Naive B cell (primary cell): ENCODE measurements around the gene USP5. TPM values are rescaled to one million over a fixed set of nuclear protein-coding genes. Genes with fewer than 3 reads are reported as not detected.

ENCODE experiments used
- ATAC-seq, 2 donors: fragments of 150-1000 bp; cut with Tn5 transposase; 2 replicates each; pipeline ENCODE4 v1.10.0; 2021; ENCODE audit warnings: low read depth in 2 of 2, mild to moderate bottlenecking in 2 of 2, moderate library complexity in 2 of 2
- DNase-seq: peaks from one replicate; pipeline ENCODE4 v3.0.0; 2022
- H3K27ac Mint-ChIP-seq, 6 donors: one replicate each; pipeline ENCODE4 v1.8.0; 2020 to 2022; ENCODE audit warnings: mild to moderate bottlenecking in 6 of 6, mixed read lengths in 6 of 6, moderate library complexity in 5 of 6, inconsistent platforms in 2 of 6
- H3K27me3 Mint-ChIP-seq, 3 donors: one replicate each; pipeline ENCODE4 v1.8.0; 2021 to 2022; ENCODE audit warnings: mixed read lengths in 3 of 3, mild to moderate bottlenecking in 1 of 3
- H3K36me3 Mint-ChIP-seq, 2 donors: one replicate each; pipeline ENCODE4 v1.8.0; 2020 to 2022; ENCODE audit warnings: mixed read lengths in 2 of 2, inconsistent platforms in 1 of 2, mild to moderate bottlenecking in 1 of 2
- H3K4me1 Mint-ChIP-seq, 3 donors: one replicate each; pipeline ENCODE4 v1.8.0; 2020 to 2022; ENCODE audit warnings: mixed read lengths in 3 of 3, inconsistent platforms in 1 of 3, mild to moderate bottlenecking in 1 of 3, moderate library complexity in 1 of 3
- H3K4me3 Mint-ChIP-seq, 8 donors: one replicate each; pipeline ENCODE4 v1.8.0; 2020 to 2022; ENCODE audit warnings: mild to moderate bottlenecking in 8 of 8, mixed read lengths in 8 of 8, moderate library complexity in 8 of 8, inconsistent platforms in 2 of 8
- H3K9me3 Mint-ChIP-seq, 7 donors: one replicate each; pipeline ENCODE4 v1.8.0; 2020 to 2022; ENCODE audit warnings: mixed read lengths in 7 of 7, mild to moderate bottlenecking in 5 of 7, inconsistent platforms in 2 of 7, moderate library complexity in 1 of 7
- polyA plus RNA-seq, 6 donors: library from polyadenylated mRNA; unstranded; fragments of 300-500 nt; fragmentation: Illumina TruSeq; gene quantifications; one replicate each; pipeline ENCODE4 v1.2.3, GENCODE V29; 2021; ENCODE audit warnings: low read depth in 6 of 6

Gene USP5
- polyA plus RNA-seq = 10 to 100 TPM; 28.5 to 45.1 (median 35.4) TPM

GRCh38 chr12:6851921-6852650 is at the start of gene USP5:
TSS of gene USP5 (plus strand) at chr12:6852150. CDS start at chr12:6852180, 30 bp downstream.
- peak within 1 kb of the TSS; percentile 83 to 100 (median 97) for H3K4me3 Mint-ChIP-seq
- DNase-seq (peak; percentile 98), ATAC-seq (peak; percentile 75 to 77)
- H3K4me1 Mint-ChIP-seq = peaks cover 22 to 33% (median 32%) of the 10 kb centered on the region in 3 donors
- no peaks in the 10 kb centered on the region for H3K27me3 Mint-ChIP-seq
- H3K36me3 Mint-ChIP-seq = peaks cover 4 to 11% of the 10 kb centered on the region in 2 donors
- no peaks in the 10 kb centered on the region for H3K9me3 Mint-ChIP-seq
- peak within 1 kb of the TSS; percentile 81 to 100 (median 100) for H3K27ac Mint-ChIP-seq

- Mint-ChIP-seq H3K4me1 (peaks cover 0 to 6% (median 0%) of the 10 kb centered on the region in 3 donors), H3K9me3 (no peaks in the 10 kb centered on the region), H3K27ac (no peak overlapping the region), H3K36me3 (no peaks in the 10 kb centered on the region), H3K4me3 (no peak overlapping the region), H3K27me3 (peaks cover 0 to 18% (median 5%) of the 10 kb centered on the region in 3 donors)
- ATAC-seq (no peak), DNase-seq (no peak)
These were observed 44.8 kb upstream of the USP5 start for GRCh38 chr12:6807170-6807569.

- Mint-ChIP-seq H3K4me3 (no peak overlapping the region), H3K4me1 (peaks cover 0 to 14% (median 0%) of the 10 kb centered on the region in 3 donors), H3K36me3 (no peaks in the 10 kb centered on the region), H3K27ac (no peak overlapping the region), H3K27me3 (peaks cover 3 to 17% (median 10%) of the 10 kb centered on the region in 3 donors), H3K9me3 (no peaks in the 10 kb centered on the region)
- ATAC-seq (no peak), DNase-seq (no peak)
These were observed 42.9 kb upstream of the USP5 start for GRCh38 chr12:6809056-6809455.

DNA sequence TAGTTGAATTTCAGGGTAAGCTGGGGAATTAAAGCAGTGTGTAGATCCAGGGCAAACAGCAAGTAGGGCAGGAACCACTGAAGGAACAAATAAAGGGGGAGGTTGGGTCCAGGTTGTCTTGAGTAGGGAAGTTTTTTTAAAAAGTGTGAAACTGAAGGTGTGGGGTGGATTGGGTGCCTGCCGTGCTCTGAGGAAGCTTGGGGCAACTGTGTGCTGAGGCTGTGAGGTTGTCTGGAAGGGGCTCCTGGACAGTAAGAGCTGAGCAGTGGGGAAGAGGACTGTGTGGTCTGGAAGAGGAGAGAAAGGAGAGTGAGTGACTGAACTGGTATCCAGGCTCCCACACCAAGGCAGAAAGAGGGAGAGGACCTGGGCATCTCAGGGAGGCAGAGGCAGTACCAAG is 41.2 kb upstream of the USP5 start:
- peak overlapping the region in 1 of 6 donors; percentile 89 for H3K27ac Mint-ChIP-seq
- H3K9me3 Mint-ChIP-seq = no peaks in the 10 kb centered on the region
- peaks cover 10 to 23% (median 14%) of the 10 kb centered on the region in 3 donors for H3K27me3 Mint-ChIP-seq
- H3K4me1 Mint-ChIP-seq = peaks cover 0 to 14% (median 0%) of the 10 kb centered on the region in 3 donors
- H3K4me3 Mint-ChIP-seq = no peak overlapping the region
- DNase-seq (no peak), ATAC-seq (no peak)
- no peaks in the 10 kb centered on the region for H3K36me3 Mint-ChIP-seq

- no peak for ATAC-seq
- Mint-ChIP-seq H3K4me1 (peaks cover 0 to 15% (median 3%) of the 10 kb centered on the region in 3 donors), H3K27me3 (peaks cover 14 to 29% (median 22%) of the 10 kb centered on the region in 3 donors), H3K36me3 (no peaks in the 10 kb centered on the region), H3K27ac (no peak overlapping the region), H3K9me3 (no peaks in the 10 kb centered on the region), H3K4me3 (no peak overlapping the region)
- DNase-seq = no peak
These were observed 38.6 kb upstream of the USP5 start for GRCh38 chr12:6813363-6813762.

DNA sequence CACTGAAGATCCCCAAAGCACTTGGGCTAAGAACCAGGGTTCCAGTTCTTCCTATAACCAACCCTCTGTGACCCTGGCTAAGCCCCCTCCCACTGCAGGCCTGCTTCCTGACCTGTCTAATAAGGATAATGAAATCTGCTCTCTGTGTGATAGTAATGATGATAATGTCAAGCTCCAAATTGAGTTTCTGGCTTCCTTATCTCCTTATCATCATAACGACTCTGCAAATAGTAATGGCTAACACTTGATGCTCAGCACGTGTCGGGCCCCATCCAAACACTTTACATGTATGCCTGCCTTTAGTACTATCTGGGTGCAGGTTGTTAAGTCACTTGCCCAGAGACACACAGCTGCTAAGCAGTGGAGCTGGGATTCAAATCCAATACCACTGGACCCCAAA is 35.4 kb upstream of the USP5 start:
- DNase-seq (no peak), ATAC-seq (no peak)
- no peak overlapping the region for H3K27ac Mint-ChIP-seq
- H3K9me3 Mint-ChIP-seq = no peaks in the 10 kb centered on the region
- peaks cover 30 to 50% (median 47%) of the 10 kb centered on the region in 3 donors for H3K27me3 Mint-ChIP-seq
- peaks cover 7 to 20% (median 7%) of the 10 kb centered on the region in 3 donors for H3K4me1 Mint-ChIP-seq
- H3K4me3 Mint-ChIP-seq = no peak overlapping the region
- H3K36me3 Mint-ChIP-seq = no peaks in the 10 kb centered on the region

GRCh38 chr12:6817098-6817497 is 34.9 kb upstream of the USP5 start:
- H3K27ac Mint-ChIP-seq = no peak overlapping the region
- DNase-seq (no peak), ATAC-seq (no peak)
- H3K4me3 Mint-ChIP-seq = peak overlapping the region in 1 of 8 donors; percentile 66
- H3K27me3 Mint-ChIP-seq = peaks cover 30 to 54% (median 52%) of the 10 kb centered on the region in 3 donors
- H3K9me3 Mint-ChIP-seq = no peaks in the 10 kb centered on the region
- H3K36me3 Mint-ChIP-seq = no peaks in the 10 kb centered on the region
- peaks cover 10 to 21% (median 11%) of the 10 kb centered on the region in 3 donors for H3K4me1 Mint-ChIP-seq

- ATAC-seq (no peak), DNase-seq (no peak)
- H3K27ac Mint-ChIP-seq = peak overlapping the region in 2 of 6 donors; percentile 28 to 54
- no peaks in the 10 kb centered on the region for H3K36me3 Mint-ChIP-seq
- no peaks in the 10 kb centered on the region for H3K9me3 Mint-ChIP-seq
- peaks cover 27 to 60% (median 58%) of the 10 kb centered on the region in 3 donors for H3K27me3 Mint-ChIP-seq
- peaks cover 12 to 18% (median 17%) of the 10 kb centered on the region in 3 donors for H3K4me1 Mint-ChIP-seq
- H3K4me3 Mint-ChIP-seq = no peak overlapping the region
These were observed 34.2 kb upstream of the USP5 start for GRCh38 chr12:6817662-6818157.

DNA sequence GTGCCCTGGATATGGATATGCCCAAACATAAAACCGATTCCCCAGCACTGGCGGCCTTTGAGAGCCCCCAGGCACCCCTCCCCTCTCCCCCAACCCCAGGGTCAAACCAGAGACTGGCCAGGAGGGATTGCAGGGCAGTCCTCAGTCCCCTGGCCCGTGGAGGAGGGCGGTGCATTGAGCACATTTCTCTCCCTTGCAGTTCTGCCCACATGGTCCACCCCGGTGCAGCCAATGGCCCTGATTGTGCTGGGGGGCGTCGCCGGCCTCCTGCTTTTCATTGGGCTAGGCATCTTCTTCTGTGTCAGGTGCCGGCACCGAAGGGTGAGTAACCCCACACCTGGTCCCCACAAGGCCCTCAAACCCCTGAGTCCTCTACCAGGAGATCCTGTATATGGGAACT is 33.7 kb upstream of the USP5 start:
- Mint-ChIP-seq H3K4me1 (peaks cover 12 to 17% (median 17%) of the 10 kb centered on the region in 3 donors), H3K36me3 (no peaks in the 10 kb centered on the region), H3K9me3 (no peaks in the 10 kb centered on the region), H3K27me3 (peaks cover 31 to 66% (median 63%) of the 10 kb centered on the region in 3 donors), H3K4me3 (no peak overlapping the region), H3K27ac (no peak overlapping the region)
- no peak for DNase-seq
- no peak for ATAC-seq

GRCh38 chr12:6818645-6819044 is 33.3 kb upstream of the USP5 start:
- no peaks in the 10 kb centered on the region for H3K36me3 Mint-ChIP-seq
- peaks cover 12 to 17% (median 17%) of the 10 kb centered on the region in 3 donors for H3K4me1 Mint-ChIP-seq
- no peak overlapping the region for H3K4me3 Mint-ChIP-seq

GRCh38 chr12:6819106-6820030 is 32.6 kb upstream of the USP5 start:
- Mint-ChIP-seq H3K36me3 (no peaks in the 10 kb centered on the region), H3K4me1 (peaks cover 12 to 17% (median 17%) of the 10 kb centered on the region in 3 donors)

More at GRCh38 chr12:6818645-6819044, 33.3 kb upstream of the USP5 start:
- Mint-ChIP-seq H3K27ac (no peak overlapping the region), H3K27me3 (peaks cover 32 to 70% (median 67%) of the 10 kb centered on the region in 3 donors), H3K9me3 (no peaks in the 10 kb centered on the region)
- DNase-seq = no peak
- no peak for ATAC-seq

DNA sequence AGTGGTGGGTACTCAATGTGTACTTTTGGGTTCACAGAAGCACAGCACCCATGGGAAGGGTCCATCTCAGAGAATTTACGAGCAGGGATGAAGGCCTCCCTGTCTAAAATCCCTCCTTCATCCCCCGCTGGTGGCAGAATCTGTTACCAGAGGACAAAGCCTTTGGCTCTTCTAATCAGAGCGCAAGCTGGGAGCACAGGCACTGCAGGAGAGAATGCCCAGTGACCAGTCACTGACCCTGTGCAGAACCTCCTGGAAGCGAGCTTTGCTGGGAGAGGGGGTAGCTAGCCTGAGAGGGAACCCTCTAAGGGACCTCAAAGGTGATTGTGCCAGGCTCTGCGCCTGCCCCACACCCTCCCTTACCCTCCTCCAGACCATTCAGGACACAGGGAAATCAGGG is 31.8 kb upstream of the USP5 start:
- H3K36me3 Mint-ChIP-seq = peaks cover 0 to 4% of the 10 kb centered on the region in 2 donors
- no peak overlapping the region for H3K4me3 Mint-ChIP-seq
- no peak overlapping the region for H3K27ac Mint-ChIP-seq
- H3K4me1 Mint-ChIP-seq = peaks cover 17 to 18% (median 17%) of the 10 kb centered on the region in 3 donors
- ATAC-seq (no peak), DNase-seq (no peak)
- H3K9me3 Mint-ChIP-seq = no peaks in the 10 kb centered on the region
- peaks cover 45 to 74% (median 72%) of the 10 kb centered on the region in 3 donors for H3K27me3 Mint-ChIP-seq

More at GRCh38 chr12:6819106-6820030, 32.6 kb upstream of the USP5 start:
- Mint-ChIP-seq H3K4me3 (no peak overlapping the region), H3K9me3 (no peaks in the 10 kb centered on the region), H3K27me3 (peaks cover 38 to 72% (median 68%) of the 10 kb centered on the region in 3 donors), H3K27ac (peak overlapping the region in 1 of 6 donors; percentile 94)
- DNase-seq (no peak), ATAC-seq (no peak)
